ENCODE data around the gene PCYT1A. TPM values are rescaled to one million over a fixed set of nuclear protein-coding genes. Genes with fewer than 3 reads are reported as not detected.
A peak's percentile ranks its signal among the peaks of the same experiment; 100 is the strongest.

Gene PCYT1A
- total RNA-seq (10 to 100 TPM; 79.7 to 87.7 (median 85.7) TPM), polyA plus RNA-seq (34.8 TPM)
- long read RNA-seq, donor 1, transcript PCYT1A-206 (9 exons, 1,482 nt): major isoform, 18 of 214 reads
- long read RNA-seq, donor 1, partial matches to known transcripts: 6 of 214 reads
- long read RNA-seq, donor 1, other reads (novel, unspliced or antisense): 189 of 214 reads
- long read RNA-seq, donor 2, transcript PCYT1A-206 (9 exons, 1,482 nt): major isoform, 19 of 56 reads
- long read RNA-seq, donor 2, partial matches to known transcripts: 6 of 56 reads
- long read RNA-seq, donor 2, other reads (novel, unspliced or antisense): 30 of 56 reads
- long read RNA-seq, donor 3, full-length matches to known transcripts: 66 of 542 reads
- long read RNA-seq, donor 3, partial matches to known transcripts: 16 of 542 reads
- long read RNA-seq, donor 3, other reads (novel, unspliced or antisense): 460 of 542 reads
- long read RNA-seq, donor 4, transcript PCYT1A-206 (9 exons, 1,482 nt): major isoform, 13 of 52 reads
- long read RNA-seq, donor 4, partial matches to known transcripts: 2 of 52 reads
- long read RNA-seq, donor 4, other reads (novel, unspliced or antisense): 34 of 52 reads

GRCh38 chr3:196287440-196288140 lies at the start of gene PCYT1A:
Gene PCYT1A (minus strand): TSS chr3:196287726. CDS start chr3:196270531, 17,195 bp downstream.
- Histone ChIP-seq H3K4me1 (ENCODE audit: control insufficient read depth, insufficient read depth, low read length) (no peaks in the 10 kb centered on the region), H3K9me3 (ENCODE audit: control insufficient read depth, low read length) (no peaks in the 10 kb centered on the region), H3K27ac (ENCODE audit: low read length) (peak within 1 kb of the TSS; percentile 97), H3K4me3 (ENCODE audit: low read length) (peak within 1 kb of the TSS; percentile 85), H3K27me3 (ENCODE audit: control insufficient read depth, insufficient read depth) (no peaks in the 10 kb centered on the region)
- ATAC-seq: peak; percentile 98
- under 1% methylated on average over 55 of the region's 55 CpGs for WGBS
- DNase-seq: peak; percentile 93 to 97 (median 94)
- intact Hi-C loops (cut with DNase I): no loop called here

- Histone ChIP-seq H3K4me1 (ENCODE audit: control insufficient read depth, insufficient read depth, low read length) (no peaks in the 10 kb centered on the region), H3K27ac (ENCODE audit: low read length) (no peak overlapping the region), H3K4me3 (ENCODE audit: low read length) (no peak overlapping the region), H3K27me3 (ENCODE audit: control insufficient read depth, insufficient read depth) (no peaks in the 10 kb centered on the region), H3K9me3 (ENCODE audit: control insufficient read depth, low read length) (peaks cover 2% of the 10 kb centered on the region)
- ATAC-seq (no peak), DNase-seq (no peak)
- intact Hi-C loops (cut with DNase I): no loop called here
- WGBS: 80% methylated on average over 17 of the region's 17 CpGs
Observed at GRCh38 chr3:196336319-196337145, 49.0 kb upstream of the PCYT1A start.

- Histone ChIP-seq H3K27ac (ENCODE audit: low read length) (no peak overlapping the region), H3K27me3 (ENCODE audit: control insufficient read depth, insufficient read depth) (no peaks in the 10 kb centered on the region), H3K4me3 (ENCODE audit: low read length) (no peak overlapping the region), H3K9me3 (ENCODE audit: control insufficient read depth, low read length) (peaks cover 2% of the 10 kb centered on the region), H3K4me1 (ENCODE audit: control insufficient read depth, insufficient read depth, low read length) (no peaks in the 10 kb centered on the region)
- WGBS: 59% methylated on average over 12 of the region's 12 CpGs
- ATAC-seq (peak; percentile 26 to 29), DNase-seq (no peak)
- intact Hi-C loops (cut with DNase I): no loop called here
Observed at GRCh38 chr3:196335503-196335948, 48.0 kb upstream of the PCYT1A start.

GRCh38 chr3:196334982-196335381 lies 47.5 kb upstream of the PCYT1A start:
- intact Hi-C loops (cut with DNase I): no loop called here
- Histone ChIP-seq H3K4me3 (ENCODE audit: low read length) (no peak overlapping the region), H3K27me3 (ENCODE audit: control insufficient read depth, insufficient read depth) (no peaks in the 10 kb centered on the region), H3K27ac (ENCODE audit: low read length) (no peak overlapping the region), H3K9me3 (ENCODE audit: control insufficient read depth, low read length) (peaks cover 2% of the 10 kb centered on the region), H3K4me1 (ENCODE audit: control insufficient read depth, insufficient read depth, low read length) (no peaks in the 10 kb centered on the region)
- ATAC-seq (no peak), DNase-seq (no peak)
- WGBS: 47% methylated on average over 1 of the region's 1 CpG

GRCh38 chr3:196332168-196332567 lies 44.6 kb upstream of the PCYT1A start:
- no peaks in the 10 kb centered on the region for H3K9me3 ChIP-seq (ENCODE audit: control insufficient read depth, low read length)
- intact Hi-C loops (cut with DNase I): no loop called here
- ATAC-seq (no peak), DNase-seq (no peak)
- no peak overlapping the region for H3K27ac ChIP-seq (ENCODE audit: low read length)
- H3K27me3 ChIP-seq (ENCODE audit: control insufficient read depth, insufficient read depth): no peaks in the 10 kb centered on the region
- WGBS: 69% methylated on average over 8 of the region's 8 CpGs
- H3K4me3 ChIP-seq (ENCODE audit: low read length): no peak overlapping the region
- no peaks in the 10 kb centered on the region for H3K4me1 ChIP-seq (ENCODE audit: control insufficient read depth, insufficient read depth, low read length)

GRCh38 chr3:196327405-196327804 lies 39.9 kb upstream of the PCYT1A start:
- Histone ChIP-seq H3K4me3 (ENCODE audit: low read length) (no peak overlapping the region), H3K27ac (ENCODE audit: low read length) (no peak overlapping the region), H3K4me1 (ENCODE audit: control insufficient read depth, insufficient read depth, low read length) (no peaks in the 10 kb centered on the region), H3K9me3 (ENCODE audit: control insufficient read depth, low read length) (no peaks in the 10 kb centered on the region), H3K27me3 (ENCODE audit: control insufficient read depth, insufficient read depth) (no peaks in the 10 kb centered on the region)
- 20% methylated on average over 6 of the region's 6 CpGs for WGBS
- intact Hi-C loops (cut with DNase I): no loop called here
- no peak for DNase-seq
- ATAC-seq: no peak

- no peaks in the 10 kb centered on the region for H3K4me1 ChIP-seq (ENCODE audit: control insufficient read depth, insufficient read depth, low read length)
Observed at GRCh38 chr3:196326936-196327335, 39.4 kb upstream of the PCYT1A start.

GRCh38 chr3:196323691-196324090 lies 36.2 kb upstream of the PCYT1A start:
- peak; percentile 44 to 64 (median 48) for DNase-seq
- no peaks in the 10 kb centered on the region for H3K9me3 ChIP-seq (ENCODE audit: control insufficient read depth, low read length)
- intact Hi-C loops (cut with DNase I): no loop called here

More at GRCh38 chr3:196326936-196327335, 39.4 kb upstream of the PCYT1A start:
- Histone ChIP-seq H3K27me3 (ENCODE audit: control insufficient read depth, insufficient read depth) (no peaks in the 10 kb centered on the region), H3K4me3 (ENCODE audit: low read length) (no peak overlapping the region), H3K27ac (ENCODE audit: low read length) (no peak overlapping the region), H3K9me3 (ENCODE audit: control insufficient read depth, low read length) (no peaks in the 10 kb centered on the region)
- ATAC-seq: no peak
- no peak for DNase-seq
- intact Hi-C loops (cut with DNase I): no loop called here
- WGBS: 70% methylated on average over 9 of the region's 9 CpGs

GRCh38 chr3:196323016-196323415 lies 35.5 kb upstream of the PCYT1A start:
- WGBS: 97% methylated on average over 4 of the region's 4 CpGs
- Histone ChIP-seq H3K4me3 (ENCODE audit: low read length) (no peak overlapping the region), H3K27me3 (ENCODE audit: control insufficient read depth, insufficient read depth) (no peaks in the 10 kb centered on the region), H3K27ac (ENCODE audit: low read length) (no peak overlapping the region), H3K9me3 (ENCODE audit: control insufficient read depth, low read length) (no peaks in the 10 kb centered on the region), H3K4me1 (ENCODE audit: control insufficient read depth, insufficient read depth, low read length) (no peaks in the 10 kb centered on the region)
- intact Hi-C loops (cut with DNase I): no loop called here
- DNase-seq (no peak), ATAC-seq (no peak)

More at GRCh38 chr3:196323691-196324090, 36.2 kb upstream of the PCYT1A start:
- Histone ChIP-seq H3K4me1 (ENCODE audit: control insufficient read depth, insufficient read depth, low read length) (no peaks in the 10 kb centered on the region), H3K27me3 (ENCODE audit: control insufficient read depth, insufficient read depth) (no peaks in the 10 kb centered on the region), H3K27ac (ENCODE audit: low read length) (no peak overlapping the region), H3K4me3 (ENCODE audit: low read length) (no peak overlapping the region)
- 45% methylated on average over 11 of the region's 11 CpGs for WGBS
- no peak for ATAC-seq

- DNase-seq: no peak
- Histone ChIP-seq H3K27me3 (ENCODE audit: control insufficient read depth, insufficient read depth) (no peaks in the 10 kb centered on the region), H3K27ac (ENCODE audit: low read length) (no peak overlapping the region), H3K4me1 (ENCODE audit: control insufficient read depth, insufficient read depth, low read length) (no peaks in the 10 kb centered on the region), H3K9me3 (ENCODE audit: control insufficient read depth, low read length) (no peaks in the 10 kb centered on the region), H3K4me3 (ENCODE audit: low read length) (no peak overlapping the region)
- WGBS: 82% methylated on average over 11 of the region's 11 CpGs
- intact Hi-C loops (cut with DNase I): no loop called here
- no peak for ATAC-seq
Observed at GRCh38 chr3:196321162-196321561, 33.6 kb upstream of the PCYT1A start.

Data from right cardiac atrium (tissue), 5 donors.